Measurements from ENCODE around the gene PPARA. TPM values are rescaled to one million over a fixed set of nuclear protein-coding genes. Genes with fewer than 3 reads are reported as not detected.
A peak's percentile ranks its signal among the peaks of the same experiment; 100 is the strongest.

PPARA gene
- total RNA-seq, 4 donors from 2014 or later, result 18.7 to 53.8 (median 32.0) TPM

DNA sequence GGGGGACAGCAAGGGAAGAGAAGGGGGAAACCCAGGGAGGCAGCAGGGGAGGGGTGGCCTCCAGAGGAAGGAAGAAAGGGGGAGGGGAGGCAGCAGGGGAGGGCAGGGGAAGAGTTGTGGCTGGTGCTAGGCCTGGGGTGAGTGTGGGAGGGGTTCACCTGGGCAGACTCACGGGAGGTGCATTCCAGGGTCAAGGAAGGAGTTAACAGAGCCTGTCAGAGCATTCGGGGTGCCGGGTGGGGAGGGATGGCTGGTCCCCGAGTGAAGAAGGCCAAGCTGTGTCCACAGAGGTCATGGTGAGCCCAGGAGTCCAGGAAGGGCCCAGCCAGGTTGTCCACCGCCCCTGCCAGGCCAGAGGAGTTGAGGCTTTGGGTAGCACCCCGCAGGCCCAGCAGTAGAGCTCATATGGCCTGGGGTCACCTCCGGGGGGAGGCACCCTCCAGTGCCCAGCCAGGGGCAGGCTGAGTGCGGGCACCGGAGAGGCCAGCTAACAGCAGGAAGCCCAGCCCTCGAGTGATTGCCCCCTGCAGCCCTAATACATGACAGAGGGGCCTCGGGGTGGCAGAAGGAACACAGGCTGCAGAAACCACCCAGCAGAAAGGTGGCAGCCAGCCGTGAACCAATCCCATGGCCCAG, 31.1 kb upstream of the PPARA start:
- H3K4me3 ChIP-seq, result no peak overlapping the region
- TF ChIP-seq EP300 (IDR thresholded peaks at IDR 0.05) (no peak), POLR2A (IDR thresholded peaks at IDR 0.05) (no peak), POLR2AphosphoS5 (IDR thresholded peaks at IDR 0.05) (no peak)
- TF ChIP-seq, protein P1, sequence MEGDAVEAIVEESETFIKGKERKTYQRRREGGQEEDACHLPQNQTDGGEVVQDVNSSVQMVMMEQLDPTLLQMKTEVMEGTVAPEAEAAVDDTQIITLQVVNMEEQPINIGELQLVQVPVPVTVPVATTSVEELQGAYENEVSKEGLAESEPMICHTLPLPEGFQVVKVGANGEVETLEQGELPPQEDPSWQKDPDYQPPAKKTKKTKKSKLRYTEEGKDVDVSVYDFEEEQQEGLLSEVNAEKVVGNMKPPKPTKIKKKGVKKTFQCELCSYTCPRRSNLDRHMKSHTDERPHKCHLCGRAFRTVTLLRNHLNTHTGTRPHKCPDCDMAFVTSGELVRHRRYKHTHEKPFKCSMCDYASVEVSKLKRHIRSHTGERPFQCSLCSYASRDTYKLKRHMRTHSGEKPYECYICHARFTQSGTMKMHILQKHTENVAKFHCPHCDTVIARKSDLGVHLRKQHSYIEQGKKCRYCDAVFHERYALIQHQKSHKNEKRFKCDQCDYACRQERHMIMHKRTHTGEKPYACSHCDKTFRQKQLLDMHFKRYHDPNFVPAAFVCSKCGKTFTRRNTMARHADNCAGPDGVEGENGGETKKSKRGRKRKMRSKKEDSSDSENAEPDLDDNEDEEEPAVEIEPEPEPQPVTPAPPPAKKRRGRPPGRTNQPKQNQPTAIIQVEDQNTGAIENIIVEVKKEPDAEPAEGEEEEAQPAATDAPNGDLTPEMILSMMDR (IDR thresholded peaks at IDR 0.05), result no peak
- no peaks in the 10 kb centered on the region for H3K36me3 ChIP-seq
- H3K27ac ChIP-seq, result peak overlapping the region; percentile 45
- peaks cover 53% of the 10 kb centered on the region for H3K4me1 ChIP-seq
- DNase-seq (ENCODE audit: low spot score in 2 of 2), result no peak
- WGBS, result 17% methylated on average over 3 of the region's 12 CpGs
- H3K27me3 ChIP-seq, result no peaks in the 10 kb centered on the region
- H3K9me3 ChIP-seq, result no peaks in the 10 kb centered on the region

DNA sequence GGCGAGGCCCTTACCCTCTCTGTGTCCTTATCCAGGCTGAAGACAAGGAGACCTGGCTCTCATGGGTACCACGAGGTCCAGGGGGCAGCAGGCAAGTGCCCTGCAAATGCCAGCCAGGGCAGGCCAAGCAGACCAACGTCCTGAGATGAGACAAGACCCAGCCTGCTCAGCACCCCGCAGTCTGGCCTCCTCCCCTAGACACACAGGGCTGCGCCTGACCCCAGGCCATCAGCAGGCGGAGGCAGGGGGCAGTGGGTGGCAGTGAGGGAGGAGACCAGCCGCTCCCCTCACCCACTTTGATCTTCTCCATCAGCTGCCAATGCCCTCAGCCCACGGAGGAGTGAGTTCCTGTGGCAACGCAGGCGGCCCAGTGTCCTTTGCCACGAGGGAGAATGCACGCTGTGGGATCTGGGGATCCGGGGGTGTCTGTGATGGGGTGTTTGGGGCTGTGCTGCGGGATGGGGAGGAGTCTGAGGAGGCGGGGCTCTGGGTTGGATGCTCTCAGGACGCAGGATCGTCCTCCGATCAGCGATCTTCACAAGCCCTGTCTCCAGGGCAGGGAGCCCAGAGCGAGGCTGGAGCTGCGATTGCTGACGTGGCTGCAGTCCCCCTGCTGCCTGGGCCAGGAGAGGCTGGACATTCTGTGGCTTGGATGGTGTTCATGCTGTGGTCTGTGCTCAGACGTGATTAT, 30.5 kb upstream of the PPARA start:
- TF ChIP-seq, protein P1 (IDR thresholded peaks at IDR 0.05), result no peak
- no peak for TF ChIP-seq POLR2AphosphoS5 (IDR thresholded peaks at IDR 0.05)
- H3K27me3 ChIP-seq, result no peaks in the 10 kb centered on the region
- peak overlapping the region; percentile 40 for H3K27ac ChIP-seq
- 39% methylated on average over 23 of the region's 23 CpGs for WGBS
- no peaks in the 10 kb centered on the region for H3K36me3 ChIP-seq
- no peaks in the 10 kb centered on the region for H3K9me3 ChIP-seq
- no peak overlapping the region for H3K4me3 ChIP-seq
- H3K4me1 ChIP-seq, result peaks cover 46% of the 10 kb centered on the region
- no peak for DNase-seq (ENCODE audit: low spot score in 2 of 2)

DNA sequence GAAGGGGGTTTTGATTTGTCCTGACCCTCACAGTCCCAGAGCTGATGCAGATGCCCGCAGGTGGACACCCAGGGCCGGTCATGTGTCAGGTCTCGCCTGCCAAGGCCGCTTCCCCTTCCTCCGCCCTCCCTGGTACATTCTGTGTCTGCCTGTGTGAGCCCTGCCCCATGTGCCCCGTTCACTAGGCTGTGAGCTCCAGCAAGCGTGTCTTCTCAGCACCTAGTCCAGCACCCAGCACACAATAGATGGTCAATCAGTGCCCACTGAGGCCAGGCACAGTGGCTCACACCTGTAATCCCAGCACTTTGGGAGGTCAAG, 29.9 kb upstream of the PPARA start:
- no peak for DNase-seq (ENCODE audit: low spot score in 2 of 2)
- Histone ChIP-seq H3K4me1 (peaks cover 41% of the 10 kb centered on the region), H3K36me3 (no peaks in the 10 kb centered on the region), H3K27me3 (no peaks in the 10 kb centered on the region), H3K9me3 (no peaks in the 10 kb centered on the region), H3K4me3 (no peak overlapping the region), H3K27ac (no peak overlapping the region)
- WGBS, result 76% methylated on average over 6 of the region's 7 CpGs
- TF ChIP-seq POLR2AphosphoS5 (IDR thresholded peaks at IDR 0.05) (no peak), POLR2A (IDR thresholded peaks at IDR 0.05) (no peak), EP300 (IDR thresholded peaks at IDR 0.05) (no peak)
- TF ChIP-seq, protein P1 (IDR thresholded peaks at IDR 0.05), result no peak

DNA sequence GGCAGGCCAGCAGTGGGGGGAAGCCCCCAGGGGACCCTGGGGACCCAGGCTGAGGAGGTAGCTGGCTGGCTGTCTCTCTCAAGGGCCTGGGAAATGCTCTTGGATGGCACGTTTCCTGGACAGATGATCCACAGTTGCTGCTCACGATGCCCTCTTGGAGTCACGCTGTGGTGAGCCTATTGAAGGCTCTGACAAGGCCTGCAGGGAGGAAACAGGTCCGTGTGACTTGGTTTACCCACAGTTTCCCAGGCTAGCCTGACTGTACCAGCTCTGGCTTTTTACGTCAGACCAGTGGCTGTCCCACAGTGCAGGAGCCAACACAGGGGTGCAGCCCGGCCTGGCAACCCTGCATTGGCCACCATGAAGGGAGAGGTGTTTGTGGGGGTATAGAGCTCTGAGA, 29.2 kb upstream of the PPARA start:
- Histone ChIP-seq H3K9me3 (no peaks in the 10 kb centered on the region), H3K4me1 (peaks cover 34% of the 10 kb centered on the region), H3K4me3 (no peak overlapping the region), H3K27me3 (no peaks in the 10 kb centered on the region), H3K36me3 (no peaks in the 10 kb centered on the region), H3K27ac (no peak overlapping the region)
- no peak for DNase-seq (ENCODE audit: low spot score in 2 of 2)
- WGBS, result 71% methylated on average over 1 of the region's 6 CpGs
- TF ChIP-seq POLR2A (IDR thresholded peaks at IDR 0.05), result no peak
- TF ChIP-seq, protein P1 (IDR thresholded peaks at IDR 0.05), result no peak
- no peak for TF ChIP-seq EP300 (IDR thresholded peaks at IDR 0.05)
- TF ChIP-seq POLR2AphosphoS5 (IDR thresholded peaks at IDR 0.05), result no peak

DNA sequence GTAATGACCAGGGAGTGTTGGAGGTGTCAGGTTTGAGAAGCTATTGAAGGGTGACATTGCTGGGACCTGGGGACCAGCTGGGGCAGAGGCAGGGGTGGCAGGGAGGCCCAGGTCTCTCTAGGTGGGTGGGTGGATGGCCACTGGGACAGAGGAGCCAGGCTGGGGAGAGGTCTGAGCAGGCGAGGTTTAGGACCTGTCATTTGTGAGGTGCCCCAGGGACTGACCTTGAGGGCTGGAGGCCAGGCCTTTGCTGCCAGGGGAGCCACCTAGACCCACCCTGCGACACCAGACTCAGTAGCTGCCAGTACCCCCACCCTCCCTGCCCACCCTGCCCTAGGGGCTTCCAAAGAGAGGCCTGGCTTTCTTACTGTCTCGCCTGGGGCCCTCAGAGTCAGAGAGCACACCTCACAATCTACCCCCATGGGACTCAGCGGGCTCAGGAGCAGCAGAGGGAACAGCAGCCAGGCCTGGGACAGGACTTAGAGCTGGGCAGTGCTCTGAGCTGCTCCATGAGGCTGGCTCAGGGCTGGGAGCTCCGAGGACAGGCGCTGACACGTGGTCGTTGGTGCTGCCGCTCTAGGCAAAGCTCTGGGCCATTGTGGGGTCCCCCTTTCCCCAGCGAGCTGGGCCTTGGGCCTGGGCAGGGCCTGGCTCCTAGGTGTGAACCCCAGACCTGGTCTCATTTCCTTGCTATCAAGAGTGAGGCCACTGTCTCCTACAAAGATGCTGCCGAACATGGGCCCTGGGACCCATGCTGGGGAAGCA, 28.6 kb upstream of the PPARA start:
- H3K27ac ChIP-seq, result no peak overlapping the region
- WGBS, result 87% methylated on average over 2 of the region's 11 CpGs
- no peak overlapping the region for H3K4me3 ChIP-seq
- H3K36me3 ChIP-seq, result no peaks in the 10 kb centered on the region
- H3K9me3 ChIP-seq, result no peaks in the 10 kb centered on the region
- no peaks in the 10 kb centered on the region for H3K27me3 ChIP-seq
- no peak for DNase-seq (ENCODE audit: low spot score in 2 of 2)
- H3K4me1 ChIP-seq, result peaks cover 28% of the 10 kb centered on the region
- TF ChIP-seq EP300 (IDR thresholded peaks at IDR 0.05) (no peak), POLR2AphosphoS5 (IDR thresholded peaks at IDR 0.05) (no peak), POLR2A (IDR thresholded peaks at IDR 0.05) (no peak)
- TF ChIP-seq, protein P1 (IDR thresholded peaks at IDR 0.05), result no peak
